ENCODE data around the gene UNK. TPM values are rescaled to one million over a fixed set of nuclear protein-coding genes. Genes with fewer than 3 reads are reported as not detected.

UNK gene
- total and polyA plus RNA-seq, 2 of the 13 experiments (the other 11 are each of a cell fraction or from before 2014, with no cell fraction given), result 31.6 to 33.0 TPM

GRCh38 chr17:75763613-75764416 is 20.8 kb upstream of the UNK start (continued):
- TF ChIP-seq HMGXB3 (CRISPR knock-in tag; IDR thresholded peaks at IDR 0.05; ENCODE audit: borderline replicate concordance) (peak; percentile 60; the same call in 1 of the 2 replicates), ZNF296 (CRISPR knock-in tag; conservative IDR thresholded peaks at IDR 0.05) (0 out of 2 replicates have a peak, but pooled peaks have one; percentile 51), ZNF607 (CRISPR knock-in tag; IDR thresholded peaks at IDR 0.05; ENCODE audit: borderline replicate concordance) (peak; percentile 88), MXI1 (IDR thresholded peaks at IDR 0.05; ENCODE audit: borderline replicate concordance, low read depth, low read length) (peak; percentile 42; the same call in 2 of the 3 replicates), HNRNPL (IDR thresholded peaks at IDR 0.05; ENCODE audit: low read depth, low read length) (peak; percentile 81), JDP2 (CRISPR knock-in tag; IDR thresholded peaks at IDR 0.05; ENCODE audit: borderline replicate concordance) (no peak), GLI4 (CRISPR knock-in tag; IDR thresholded peaks at IDR 0.05; ENCODE audit: borderline replicate concordance) (no peak), LCORL (IDR thresholded peaks at IDR 0.05) (no peak), LCORL (CRISPR knock-in tag; IDR thresholded peaks at IDR 0.05) (peak; percentile 92), ZNF331 (CRISPR knock-in tag; IDR thresholded peaks at IDR 0.05) (peak; percentile 69; the same call in 1 of the 2 replicates), FOSL2 (CRISPR knock-in tag; IDR thresholded peaks at IDR 0.05) (peak; percentile 26; the same call in 1 of the 2 replicates), EED (CRISPR knock-in tag; IDR thresholded peaks at IDR 0.05) (no peak), ZXDC (CRISPR knock-in tag; IDR thresholded peaks at IDR 0.05) (no peak), DNMT3B (CRISPR knock-in tag; conservative IDR thresholded peaks at IDR 0.05) (no peak), ZNF501 (CRISPR knock-in tag; IDR thresholded peaks at IDR 0.05) (no peak), FOSL1 (CRISPR knock-in tag; IDR thresholded peaks at IDR 0.05; ENCODE audit: borderline replicate concordance) (no peak), KAT8 (CRISPR knock-in tag; IDR thresholded peaks at IDR 0.05) (peak; percentile 56; the same call in 1 of the 2 replicates), ZSCAN9 (CRISPR knock-in tag; IDR thresholded peaks at IDR 0.05; ENCODE audit: borderline replicate concordance) (peak; percentile 46; the same call in 1 of the 2 replicates), PPARG (CRISPR knock-in tag; conservative IDR thresholded peaks at IDR 0.05) (peak; percentile 83), ARHGAP35 (CRISPR knock-in tag; IDR thresholded peaks at IDR 0.05; ENCODE audit: borderline replicate concordance) (peak; percentile 45; the same call in 1 of the 2 replicates), NFYB (CRISPR knock-in tag; IDR thresholded peaks at IDR 0.05) (no peak), ZBTB26 (CRISPR knock-in tag; IDR thresholded peaks at IDR 0.05; ENCODE audit: borderline replicate concordance) (peak; percentile 61)

Measured in HepG2 (cell line).